Heart left ventricle (tissue), 16 donors: ENCODE data around the gene MOCS3. TPM values are rescaled to one million over a fixed set of nuclear protein-coding genes. Genes with fewer than 3 reads are reported as not detected.

Experiments
- ATAC-seq, 4 donors: fragments of 200-7000 bp; cut with Tn5 transposase; one replicate each; pipeline ENCODE4 v1.9.1; 2020 to 2022; ENCODE audit warnings: moderate library complexity in 4 of 4, mild to moderate bottlenecking in 3 of 4, moderate number of reproducible peaks in 1 of 4
- DNase-seq, 5 donors: peaks; one replicate each; pipeline ENCODE4 v3.0.0-alpha.2; 2020
- H3K27ac ChIP-seq, 12 donors: fragments of 200-600 bp; sonication (generic) in 4 of 12; one replicate each; pipeline versions ENCODE4 v1.5.0 to v1.8.0; 2016 to 2022; ENCODE audit warnings: mild to moderate bottlenecking in 2 of 12
- H3K27me3 ChIP-seq, 9 donors: fragments of 200-600 bp; sonication (generic) in 2 of 9; one replicate each; pipeline versions ENCODE4 v1.5.1 to v1.8.0; 2016 to 2022; ENCODE audit warnings: mild to moderate bottlenecking in 3 of 9
- H3K36me3 ChIP-seq, 9 donors: fragments of 200-600 bp; sonication (generic) in 2 of 9; one replicate each; pipeline versions ENCODE4 v1.5.0 to v1.8.0; 2018 to 2022; ENCODE audit warnings: mild to moderate bottlenecking in 2 of 9
- H3K4me1 ChIP-seq, 12 donors: fragments of 200-600 bp; sonication (generic) in 4 of 12; one replicate each; pipeline versions ENCODE4 v1.5.0 to v1.8.0; 2016 to 2022; ENCODE audit warnings: mild to moderate bottlenecking in 3 of 12
- H3K4me3 ChIP-seq, 12 donors: fragments of 200-600 bp; sonication (generic) in 4 of 12; one replicate each; pipeline versions ENCODE4 v1.5.0 to v1.8.0; 2017 to 2022; ENCODE audit warnings: mild to moderate bottlenecking in 9 of 12, moderate library complexity in 4 of 12
- H3K9me3 ChIP-seq, 12 donors: fragments of 200-600 bp; sonication (generic) in 4 of 12; one replicate each; pipeline versions ENCODE4 v1.5.0 to v1.8.0; 2016 to 2022; ENCODE audit warnings: mild to moderate bottlenecking in 1 of 12
- POLR2A ChIP-seq, 2 donors: fragments of 450-650 bp; IDR thresholded peaks; one replicate each; pipeline ENCODE4 v1.6.1; 2017; ENCODE audit warnings: antibody characterized with exemption in 2 of 2, mild to moderate bottlenecking in 2 of 2, moderate library complexity in 2 of 2
- WGBS, 4 donors: extraction: QIAGEN DNeasy Blood & Tissue Kit in 2 of 4; methylation state at CpG; one replicate each; pipeline versions ENCODE4 v1.1.5 to v1.1.7; 2013 to 2018; 5-methylcytosine and 5-hydroxymethylcytosine counted together
- intact Hi-C, 10 donors: fragments of 100-400 bp; cut with DNase I; formaldehyde crosslinking; loops; one replicate each; pipeline versions ENCODE4 v1.11.1 to v1.14.2; 2022
- polyA plus RNA-seq, 2 donors: library from polyadenylated mRNA; stranded (reverse); fragments of 200-250 nt; gene quantifications; one replicate each; pipeline ENCODE4 v1.2.3, GENCODE V29; 2013
- total RNA-seq, 9 donors: library from RNA; depleted of rRNA in 2 of 9; stranded (reverse); fragments of >200 nt in 2 of 9; fragmentation: NEBNext Ultra II Directional in 3 of 9; extraction: Animal tissue kit (Norgen Biotek cat#: 25700) in 3 of 9; gene quantifications; one replicate each; pipeline versions ENCODE4 v1.1.0 to v1.2.4, GENCODE V29; 2016 to 2023
- TF ChIP-seq, protein P1 (sequence below), 12 donors: fragments of 200-600 bp; sonication (generic) in 4 of 12; IDR thresholded peaks; one replicate each; pipeline versions ENCODE4 v1.5.0 to v1.8.0; 2018 to 2022; ENCODE audit warnings: antibody characterized with exemption in 12 of 12, mild to moderate bottlenecking in 5 of 12
- donor health status: ischemic (EF 13 %, LVEDD 7.1; RV severe dilation, severe dysfunction).
- donor health status: healthy with polysubstance abuse.
- donor health status: DM: no; HTN: yes; CAD: no.
- donor health status: DM: no; HTN: no; CAD: no.
- donor health status: ischemic (EF 25% LVEDD 6.9; RV normal size, moderate dysfunction).
- donor health status: ischemic (EF 25% LVEDD 5.7; RV mildly dilated, moderate dysfunction).
- donor health status: healthy.
- donor health status: DM: yes; HTN: yes; CAD: no.
- donor health status: ischemic (EF 35%, LVEDD 5.7; RV mildly dilated, moderate dysfunction).
- donor health status: nonischemic (EF 11% LVEDD 7.7; RV severe dilation, severe dysfunction).
- donor health status: DM: yes; HTN: yes; CAD: no.
- donor health status: PGD.
- donor health status: ischemic (EF 29% LVEDD 5.4; RV normal size, mild dysfunction).
- donor health status: nonischemic (EF 23%, LVEDD 6.1; RV moderate dilation, normal function).

The MOCS3 gene
- total and polyA plus RNA-seq, 11 donors: 1.2 to 3.9 (median 2.8) TPM

DNA sequence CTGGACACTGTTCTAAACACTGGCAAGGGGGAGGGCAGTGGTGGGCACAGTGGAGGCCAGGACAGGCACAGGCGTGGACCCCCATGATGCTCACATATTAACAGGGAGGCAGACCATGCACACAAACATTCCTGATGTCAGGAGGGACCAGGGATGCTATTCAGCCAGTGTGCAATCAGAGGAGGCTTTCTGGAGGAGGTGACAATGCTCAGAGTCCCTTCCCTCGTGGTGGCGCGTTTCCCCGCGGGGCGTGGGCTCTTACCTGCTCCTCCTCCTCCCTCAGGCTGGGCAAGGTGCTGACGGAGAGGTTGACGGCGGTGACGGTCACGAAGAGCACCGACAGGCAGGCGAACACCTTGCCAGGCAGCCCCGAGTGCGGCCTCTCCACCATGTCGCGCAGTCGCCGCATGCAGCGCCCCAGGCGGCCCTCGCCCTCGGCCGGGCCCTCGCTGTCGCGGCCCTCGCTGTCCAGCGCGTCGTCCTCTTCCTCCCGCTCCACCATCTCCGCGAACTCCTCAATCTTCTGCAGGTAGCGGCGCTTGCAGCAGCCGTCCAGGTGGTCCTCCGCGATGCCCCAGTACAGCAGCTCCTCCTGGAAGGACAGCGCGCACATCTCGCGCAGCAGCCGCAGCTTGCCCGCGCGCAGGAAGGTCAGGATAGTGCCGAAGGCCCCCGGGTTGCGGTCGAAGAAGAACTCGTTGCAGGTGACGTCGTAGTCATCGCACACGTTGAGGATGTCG, 50.9 kb downstream of the MOCS3 start:
- Histone ChIP-seq H3K4me3 (no peak overlapping the region), H3K27ac (no peak overlapping the region), H3K4me1 (no peaks in the 10 kb centered on the region), H3K9me3 (no peaks in the 10 kb centered on the region), H3K36me3 (no peaks in the 10 kb centered on the region), H3K27me3 (peaks cover 0 to 44% (median 3%) of the 10 kb centered on the region in 9 donors)
- DNase-seq (no peak), ATAC-seq (no peak)
- intact Hi-C loops: no loop called here
- TF ChIP-seq, protein P1, sequence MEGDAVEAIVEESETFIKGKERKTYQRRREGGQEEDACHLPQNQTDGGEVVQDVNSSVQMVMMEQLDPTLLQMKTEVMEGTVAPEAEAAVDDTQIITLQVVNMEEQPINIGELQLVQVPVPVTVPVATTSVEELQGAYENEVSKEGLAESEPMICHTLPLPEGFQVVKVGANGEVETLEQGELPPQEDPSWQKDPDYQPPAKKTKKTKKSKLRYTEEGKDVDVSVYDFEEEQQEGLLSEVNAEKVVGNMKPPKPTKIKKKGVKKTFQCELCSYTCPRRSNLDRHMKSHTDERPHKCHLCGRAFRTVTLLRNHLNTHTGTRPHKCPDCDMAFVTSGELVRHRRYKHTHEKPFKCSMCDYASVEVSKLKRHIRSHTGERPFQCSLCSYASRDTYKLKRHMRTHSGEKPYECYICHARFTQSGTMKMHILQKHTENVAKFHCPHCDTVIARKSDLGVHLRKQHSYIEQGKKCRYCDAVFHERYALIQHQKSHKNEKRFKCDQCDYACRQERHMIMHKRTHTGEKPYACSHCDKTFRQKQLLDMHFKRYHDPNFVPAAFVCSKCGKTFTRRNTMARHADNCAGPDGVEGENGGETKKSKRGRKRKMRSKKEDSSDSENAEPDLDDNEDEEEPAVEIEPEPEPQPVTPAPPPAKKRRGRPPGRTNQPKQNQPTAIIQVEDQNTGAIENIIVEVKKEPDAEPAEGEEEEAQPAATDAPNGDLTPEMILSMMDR (IDR thresholded peaks at IDR 0.05): no peak
- TF ChIP-seq POLR2A (IDR thresholded peaks at IDR 0.05): no peak
- 81 to 91% (median 84%) methylated on average over 46 to 58 of the region's 58 CpGs for WGBS, 4 donors

DNA sequence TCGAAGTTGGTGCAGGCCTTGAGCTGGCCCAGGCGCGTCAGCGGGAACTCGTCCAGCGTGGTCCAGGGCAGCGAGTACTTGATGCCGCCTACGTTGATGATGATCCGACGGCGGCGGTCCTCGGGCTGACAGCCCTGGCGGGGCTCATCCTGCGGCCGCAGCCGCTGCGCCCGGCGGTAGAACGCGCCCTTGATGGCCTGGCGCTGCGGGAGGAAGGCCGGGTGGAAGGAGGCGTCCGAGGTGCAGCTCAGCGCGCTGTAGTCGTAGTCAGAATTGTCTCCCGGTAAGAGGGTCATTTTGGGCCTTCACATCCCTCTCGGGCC, 51.4 kb downstream of the MOCS3 start:
- no peaks in the 10 kb centered on the region for H3K4me1 ChIP-seq
- ATAC-seq (no peak), DNase-seq (no peak)
- intact Hi-C loops: no loop called here
- no peak overlapping the region for H3K27ac ChIP-seq
- TF ChIP-seq POLR2A (IDR thresholded peaks at IDR 0.05): no peak
- TF ChIP-seq, protein P1 (IDR thresholded peaks at IDR 0.05): no peak
- no peak overlapping the region for H3K4me3 ChIP-seq
- 82 to 95% (median 92%) methylated on average over 16 to 33 of the region's 33 CpGs for WGBS, 4 donors
- peaks cover 0 to 49% (median 3%) of the 10 kb centered on the region in 9 donors for H3K27me3 ChIP-seq
- no peaks in the 10 kb centered on the region for H3K36me3 ChIP-seq
- no peaks in the 10 kb centered on the region for H3K9me3 ChIP-seq

DNA sequence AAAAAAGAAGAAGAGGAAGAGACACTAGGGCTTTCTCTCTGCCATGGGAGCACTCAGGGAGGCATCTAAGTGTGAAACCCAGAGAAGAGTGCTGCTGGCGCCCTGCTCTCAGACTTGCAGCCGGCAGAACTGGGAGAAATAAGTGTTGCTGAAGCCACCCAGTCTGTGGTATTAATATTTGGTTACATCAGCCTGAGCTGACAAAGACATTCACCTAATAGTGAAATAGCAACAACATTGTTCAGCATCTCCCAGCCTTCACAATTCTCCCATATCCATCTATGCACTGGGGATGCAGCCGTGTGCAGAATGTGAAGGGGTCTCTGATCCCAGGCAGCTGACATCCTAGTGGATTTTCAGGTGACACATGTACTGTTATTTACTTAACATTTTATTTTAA, 52.3 kb downstream of the MOCS3 start:
- no peak overlapping the region for H3K27ac ChIP-seq
- ATAC-seq (no peak), DNase-seq (no peak)
- 83 to 90% (median 87%) methylated on average over 3 of the region's 3 CpGs for WGBS, 4 donors
- no peak overlapping the region for H3K4me3 ChIP-seq
- intact Hi-C loops: no loop called here
- H3K9me3 ChIP-seq: no peaks in the 10 kb centered on the region
- H3K4me1 ChIP-seq: no peaks in the 10 kb centered on the region
- H3K36me3 ChIP-seq: no peaks in the 10 kb centered on the region
- peaks cover 0 to 50% (median 3%) of the 10 kb centered on the region in 9 donors for H3K27me3 ChIP-seq
- TF ChIP-seq POLR2A (IDR thresholded peaks at IDR 0.05): no peak
- TF ChIP-seq, protein P1 (IDR thresholded peaks at IDR 0.05): no peak

DNA sequence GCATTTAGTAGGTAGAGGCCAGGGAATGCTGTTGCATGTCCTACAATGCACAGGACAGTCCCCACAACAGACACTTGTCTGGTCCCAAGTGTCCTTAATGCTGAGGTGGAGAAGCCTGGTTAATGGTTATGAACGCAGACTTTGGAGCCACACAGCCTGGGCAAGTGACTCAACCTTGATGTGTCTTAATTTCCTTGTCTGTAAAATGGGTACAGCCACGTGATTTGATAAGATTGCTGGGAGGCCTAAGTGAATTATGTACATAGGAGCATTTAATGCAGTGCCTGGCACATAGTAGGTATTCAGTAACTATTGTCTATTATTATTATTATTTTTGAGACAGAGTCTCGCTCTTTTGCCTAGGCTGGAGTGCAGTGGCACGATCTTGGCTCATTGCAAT, 52.9 kb downstream of the MOCS3 start:
- DNase-seq (no peak), ATAC-seq (no peak)
- intact Hi-C loops: no loop called here
- H3K27ac ChIP-seq: no peak overlapping the region
- H3K9me3 ChIP-seq: no peaks in the 10 kb centered on the region
- no peaks in the 10 kb centered on the region for H3K4me1 ChIP-seq
- H3K27me3 ChIP-seq: peaks cover 0 to 52% (median 3%) of the 10 kb centered on the region in 9 donors
- no peak overlapping the region for H3K4me3 ChIP-seq
- H3K36me3 ChIP-seq: no peaks in the 10 kb centered on the region
- 87 to 94% (median 91%) methylated on average over 4 of the region's 4 CpGs for WGBS, 4 donors
- no peak for TF ChIP-seq POLR2A (IDR thresholded peaks at IDR 0.05)
- TF ChIP-seq, protein P1 (IDR thresholded peaks at IDR 0.05): no peak
